GM10266 (cell line): ENCODE results near the gene AGAP3.
"Not testable (repeated sequence)": the region's sequence is repeated elsewhere in the genome, so short reads cannot be mapped to it uniquely, and the experiment has no call there.

Source experiments
- DNase-seq: peaks from one replicate; pipeline ENCODE4 v3.0.0; 2012; ENCODE audit errors: extremely low spot score
- TF ChIP-seq, protein P1 (sequence below): IDR thresholded peaks from 2 replicates; pipeline ENCODE4 v1.5.1; 2012; ENCODE audit warnings: mild to moderate bottlenecking, low read depth; ENCODE audit not compliant: control insufficient read depth, insufficient read depth; ENCODE audit errors: missing control alignments

The AGAP3 gene

DNA sequence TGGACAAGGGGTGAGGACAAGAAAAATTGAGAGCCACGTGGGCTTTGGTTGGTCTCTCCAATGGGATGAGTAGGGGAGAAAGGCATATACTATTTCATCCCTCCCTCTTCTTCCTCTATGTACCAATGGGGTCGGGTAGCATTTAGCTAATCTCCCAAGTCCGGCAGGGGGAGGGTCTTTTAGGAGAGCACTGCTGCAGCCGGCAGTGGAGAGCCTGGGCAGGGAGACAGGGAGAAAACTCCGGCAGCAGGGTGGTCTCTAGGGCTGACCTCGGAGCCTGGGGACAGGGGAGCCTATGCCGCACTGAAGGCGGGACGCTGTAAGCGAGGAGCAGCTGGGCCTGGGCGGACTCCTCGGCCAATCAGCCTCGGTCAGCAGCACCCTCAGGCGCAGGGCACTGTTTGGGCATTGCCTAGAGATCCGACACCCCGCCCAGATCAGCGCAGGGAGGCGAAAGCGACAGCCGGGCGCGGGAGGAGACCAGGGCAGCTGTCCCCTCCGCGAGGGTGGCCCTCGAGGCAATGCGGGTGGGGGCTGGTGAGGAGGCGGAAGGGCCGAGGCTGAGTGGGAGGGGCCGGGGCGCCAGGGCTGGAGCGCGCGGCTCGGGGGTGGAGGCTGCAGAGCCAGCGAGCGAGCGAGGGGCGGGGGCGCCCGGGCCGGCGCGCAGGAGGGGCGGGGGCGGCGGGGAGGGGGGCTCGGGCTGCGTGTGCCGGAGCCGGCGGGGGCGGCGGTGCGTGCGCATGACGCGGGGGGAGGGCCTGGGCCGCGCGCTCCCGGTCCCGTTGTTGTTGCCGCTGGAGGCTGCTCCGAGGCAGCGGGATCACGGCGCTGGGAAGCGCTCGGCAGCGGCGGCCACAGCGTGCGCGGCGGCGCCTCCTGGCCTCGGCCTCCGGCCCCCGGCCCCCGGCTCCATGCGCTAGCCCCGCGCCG lies at the start of gene AGAP3:
TSS of gene AGAP3 (plus strand) at position 785 of the 930 bp plus-strand sequence. CDS start 267 bp downstream, outside the sequence.
- TF ChIP-seq, protein P1, sequence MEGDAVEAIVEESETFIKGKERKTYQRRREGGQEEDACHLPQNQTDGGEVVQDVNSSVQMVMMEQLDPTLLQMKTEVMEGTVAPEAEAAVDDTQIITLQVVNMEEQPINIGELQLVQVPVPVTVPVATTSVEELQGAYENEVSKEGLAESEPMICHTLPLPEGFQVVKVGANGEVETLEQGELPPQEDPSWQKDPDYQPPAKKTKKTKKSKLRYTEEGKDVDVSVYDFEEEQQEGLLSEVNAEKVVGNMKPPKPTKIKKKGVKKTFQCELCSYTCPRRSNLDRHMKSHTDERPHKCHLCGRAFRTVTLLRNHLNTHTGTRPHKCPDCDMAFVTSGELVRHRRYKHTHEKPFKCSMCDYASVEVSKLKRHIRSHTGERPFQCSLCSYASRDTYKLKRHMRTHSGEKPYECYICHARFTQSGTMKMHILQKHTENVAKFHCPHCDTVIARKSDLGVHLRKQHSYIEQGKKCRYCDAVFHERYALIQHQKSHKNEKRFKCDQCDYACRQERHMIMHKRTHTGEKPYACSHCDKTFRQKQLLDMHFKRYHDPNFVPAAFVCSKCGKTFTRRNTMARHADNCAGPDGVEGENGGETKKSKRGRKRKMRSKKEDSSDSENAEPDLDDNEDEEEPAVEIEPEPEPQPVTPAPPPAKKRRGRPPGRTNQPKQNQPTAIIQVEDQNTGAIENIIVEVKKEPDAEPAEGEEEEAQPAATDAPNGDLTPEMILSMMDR, result no peak
- DNase-seq, result peak; percentile 96

DNA sequence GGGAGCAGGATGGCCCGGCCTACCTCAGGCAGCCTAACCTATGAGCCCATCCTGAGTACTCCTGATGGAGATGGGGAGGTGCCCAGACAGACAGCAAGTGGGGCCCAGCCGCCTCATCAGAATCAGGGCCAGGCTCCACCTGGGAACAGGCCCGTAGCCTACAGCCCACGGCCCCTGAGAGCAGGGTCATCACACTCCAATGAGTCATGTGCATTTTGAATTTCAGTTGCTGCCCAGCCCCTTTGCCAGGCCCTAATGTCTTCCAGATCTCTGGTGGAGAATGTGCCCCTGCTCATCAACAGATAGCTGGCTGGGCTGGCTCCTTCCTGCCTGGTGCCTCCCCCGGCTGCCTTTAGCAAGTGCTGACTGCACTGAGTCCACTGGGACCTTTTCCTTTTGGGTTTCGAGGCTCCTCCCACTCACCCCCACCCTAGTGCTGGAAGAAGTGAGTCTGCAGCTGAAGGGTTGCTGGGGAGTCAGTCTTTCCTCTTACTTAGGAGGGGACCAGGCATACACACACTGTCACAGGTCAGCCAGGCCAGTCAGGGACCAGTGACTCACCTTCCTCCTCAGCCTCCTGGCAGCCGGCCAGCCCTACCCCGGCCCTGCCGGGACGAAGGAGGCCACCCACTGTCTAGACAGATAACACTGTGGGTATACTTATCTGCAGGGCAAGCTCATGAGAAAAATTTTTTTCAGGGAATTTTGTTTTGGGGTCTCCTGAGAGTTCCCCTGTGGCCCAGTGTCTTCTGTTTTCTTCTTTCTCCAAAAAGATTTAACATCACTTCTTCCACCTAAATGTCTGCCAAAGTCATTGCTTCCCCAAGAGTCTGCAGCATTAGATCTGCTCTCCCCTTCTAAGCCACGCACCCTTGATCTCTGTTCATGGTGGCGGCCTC lies 47.1 kb upstream of the AGAP3 start:
- peak; percentile 34 for DNase-seq
- TF ChIP-seq, protein P1, result no peak

DNA sequence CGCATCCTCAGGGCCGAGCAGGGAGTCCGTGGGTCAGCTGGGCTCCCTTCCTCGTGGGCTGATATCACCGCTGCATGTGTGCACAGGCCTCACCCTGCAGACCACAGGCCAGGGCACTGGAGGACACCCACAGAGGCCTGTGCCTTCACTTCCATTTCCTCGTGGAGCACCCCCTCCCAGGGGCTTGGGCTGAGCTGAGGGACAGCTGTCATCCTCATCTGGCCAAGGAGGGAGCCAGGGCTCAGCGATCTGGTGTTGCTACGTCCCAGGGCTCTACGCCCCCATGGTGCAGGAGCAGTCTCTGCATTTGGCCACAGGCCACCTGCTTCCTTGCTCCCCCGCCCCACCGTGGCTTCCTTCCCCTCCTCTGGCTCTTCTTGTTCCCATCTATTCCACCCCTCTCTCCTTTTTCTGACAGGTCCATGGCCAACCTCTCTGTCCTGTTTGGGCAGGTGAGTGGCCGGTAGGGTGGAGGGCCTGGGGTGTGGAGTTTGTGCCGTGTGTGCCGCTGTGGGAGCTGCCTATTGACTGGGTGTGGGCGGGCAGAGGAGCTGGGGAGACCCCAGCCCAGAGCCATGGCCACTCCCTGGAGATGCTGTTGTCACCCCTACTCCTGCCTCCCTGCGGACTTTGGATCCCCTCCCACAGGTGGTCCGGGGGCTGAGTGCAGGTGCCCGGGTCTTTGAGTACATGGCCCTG lies 46.3 kb upstream of the AGAP3 start:
- TF ChIP-seq, protein P1, result no peak
- no peak for DNase-seq

DNA sequence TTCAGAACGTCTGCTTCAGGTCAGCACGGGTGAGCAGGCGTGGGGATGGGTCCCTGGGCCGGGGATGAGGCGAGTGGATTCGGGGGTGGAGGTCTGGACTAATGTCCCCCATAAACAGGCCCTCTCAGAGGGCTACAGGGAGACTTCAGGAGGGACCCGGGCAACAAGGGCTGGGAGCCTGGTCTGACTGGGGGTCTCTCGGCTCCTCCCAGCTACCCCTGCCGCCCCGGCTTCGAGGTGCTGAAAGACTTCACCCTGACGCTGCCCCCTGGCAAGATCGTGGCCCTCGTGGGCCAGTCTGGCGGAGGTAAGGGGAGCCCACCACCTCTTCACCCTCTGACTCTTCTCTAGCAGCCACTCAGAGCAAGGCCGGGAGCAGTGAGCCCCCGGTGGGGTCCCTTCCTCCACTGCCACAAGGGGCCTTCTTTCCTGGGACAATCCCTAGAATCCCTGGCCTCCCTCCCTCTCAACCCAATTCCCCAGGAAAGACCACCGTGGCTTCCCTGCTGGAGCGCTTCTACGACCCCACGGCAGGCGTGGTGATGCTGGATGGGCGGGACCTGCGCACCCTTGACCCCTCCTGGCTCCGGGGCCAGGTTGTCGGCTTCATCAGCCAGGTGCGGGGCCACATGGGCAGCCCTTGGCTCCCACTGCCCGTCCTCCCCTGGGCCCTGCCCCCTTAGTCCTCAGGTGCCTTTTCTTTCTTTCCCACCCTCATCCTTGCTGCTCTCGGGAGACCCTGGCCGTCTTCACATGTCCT lies 45.5 kb upstream of the AGAP3 start:
- TF ChIP-seq, protein P1, result no peak
- no peak for DNase-seq

DNA sequence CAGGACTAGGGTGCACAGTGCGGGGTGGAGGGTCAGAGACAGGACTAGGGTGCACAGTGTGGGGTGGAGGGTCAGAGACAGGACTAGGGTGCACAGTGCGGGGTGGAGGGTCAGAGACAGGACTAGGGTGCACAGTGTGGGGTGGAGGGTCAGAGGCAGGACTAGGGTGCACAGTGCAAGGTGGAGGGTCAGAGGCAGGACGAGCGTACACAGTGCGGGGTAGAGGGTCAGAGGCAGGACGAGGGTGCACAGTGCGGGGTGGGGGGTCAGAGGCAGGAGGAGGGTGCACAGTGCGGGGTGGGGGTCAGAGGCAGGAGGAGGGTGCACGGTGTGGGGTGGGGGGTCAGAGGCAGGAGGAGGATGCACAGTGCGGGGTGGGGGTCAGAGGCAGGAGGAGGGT lies 42.8 kb upstream of the AGAP3 start:
- not testable (repeated sequence) for DNase-seq

DNA sequence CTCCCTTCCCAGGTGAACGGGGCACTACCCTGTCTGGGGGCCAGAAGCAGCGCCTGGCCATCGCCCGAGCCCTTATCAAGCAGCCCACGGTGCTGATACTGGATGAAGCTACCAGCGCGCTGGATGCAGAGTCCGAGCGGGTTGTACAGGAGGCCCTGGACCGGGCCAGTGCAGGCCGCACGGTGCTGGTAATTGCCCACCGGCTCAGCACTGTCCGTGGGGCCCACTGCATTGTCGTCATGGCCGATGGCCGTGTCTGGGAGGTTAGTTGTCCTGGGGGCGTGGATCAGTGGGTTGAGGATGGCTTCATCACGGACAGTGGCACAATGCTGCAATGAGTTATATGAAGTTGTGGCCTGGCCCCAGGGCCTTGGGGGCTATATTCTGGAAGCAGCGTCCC lies 42.3 kb upstream of the AGAP3 start:
- TF ChIP-seq, protein P1, result no peak
- DNase-seq, result no peak
